ENCODE data around the gene NBDY.

Gene NBDY

GRCh38 chrX:56792270-56793111 lies 63.4 kb downstream of the NBDY start:
- no peaks in the 10 kb centered on the region for H3K9me3 ChIP-seq (ENCODE audit: control insufficient read depth, low read length)
- H3K4me3 ChIP-seq (ENCODE audit: low read length), result no peak overlapping the region
- H3K4me1 ChIP-seq (ENCODE audit: control insufficient read depth, insufficient read depth, low read length), result no peaks in the 10 kb centered on the region
- no peak overlapping the region for H3K9ac ChIP-seq (ENCODE audit: low read length)
- H3K36me3 ChIP-seq (ENCODE audit: control insufficient read depth, insufficient read depth, low read length), result no peaks in the 10 kb centered on the region
- no peaks in the 10 kb centered on the region for H3K27me3 ChIP-seq (ENCODE audit: control insufficient read depth, insufficient read depth, low read length)

- no peaks in the 10 kb centered on the region for H3K9me3 ChIP-seq (ENCODE audit: control insufficient read depth, low read length)
- H3K27me3 ChIP-seq (ENCODE audit: control insufficient read depth, insufficient read depth, low read length), result no peaks in the 10 kb centered on the region
- H3K36me3 ChIP-seq (ENCODE audit: control insufficient read depth, insufficient read depth, low read length), result no peaks in the 10 kb centered on the region
- H3K9ac ChIP-seq (ENCODE audit: low read length), result no peak overlapping the region
- H3K4me3 ChIP-seq (ENCODE audit: low read length), result no peak overlapping the region
- no peaks in the 10 kb centered on the region for H3K4me1 ChIP-seq (ENCODE audit: control insufficient read depth, insufficient read depth, low read length)
These were observed 64.0 kb downstream of the NBDY start for GRCh38 chrX:56793112-56793430.

- no peak overlapping the region for H3K4me3 ChIP-seq (ENCODE audit: low read length)
These were observed 64.7 kb downstream of the NBDY start for GRCh38 chrX:56793521-56794320.

GRCh38 chrX:56794404-56795230 lies 65.6 kb downstream of the NBDY start:
- Histone ChIP-seq H3K9me3 (ENCODE audit: control insufficient read depth, low read length) (no peaks in the 10 kb centered on the region), H3K27me3 (ENCODE audit: control insufficient read depth, insufficient read depth, low read length) (no peaks in the 10 kb centered on the region), H3K36me3 (ENCODE audit: control insufficient read depth, insufficient read depth, low read length) (no peaks in the 10 kb centered on the region), H3K9ac (ENCODE audit: low read length) (no peak overlapping the region), H3K4me3 (ENCODE audit: low read length) (no peak overlapping the region), H3K4me1 (ENCODE audit: control insufficient read depth, insufficient read depth, low read length) (no peaks in the 10 kb centered on the region)

More at GRCh38 chrX:56793521-56794320, 64.7 kb downstream of the NBDY start:
- Histone ChIP-seq H3K27me3 (ENCODE audit: control insufficient read depth, insufficient read depth, low read length) (no peaks in the 10 kb centered on the region), H3K4me1 (ENCODE audit: control insufficient read depth, insufficient read depth, low read length) (no peaks in the 10 kb centered on the region), H3K9ac (ENCODE audit: low read length) (no peak overlapping the region), H3K9me3 (ENCODE audit: control insufficient read depth, low read length) (no peaks in the 10 kb centered on the region), H3K36me3 (ENCODE audit: control insufficient read depth, insufficient read depth, low read length) (no peaks in the 10 kb centered on the region)

- Histone ChIP-seq H3K9ac (ENCODE audit: low read length) (no peak overlapping the region), H3K36me3 (ENCODE audit: control insufficient read depth, insufficient read depth, low read length) (no peaks in the 10 kb centered on the region), H3K9me3 (ENCODE audit: control insufficient read depth, low read length) (no peaks in the 10 kb centered on the region), H3K4me3 (ENCODE audit: low read length) (no peak overlapping the region), H3K27me3 (ENCODE audit: control insufficient read depth, insufficient read depth, low read length) (no peaks in the 10 kb centered on the region), H3K4me1 (ENCODE audit: control insufficient read depth, insufficient read depth, low read length) (no peaks in the 10 kb centered on the region)
These were observed 66.3 kb downstream of the NBDY start for GRCh38 chrX:56795309-56795868.

- no peaks in the 10 kb centered on the region for H3K9me3 ChIP-seq (ENCODE audit: control insufficient read depth, low read length)
- H3K4me1 ChIP-seq (ENCODE audit: control insufficient read depth, insufficient read depth, low read length), result no peaks in the 10 kb centered on the region
- no peak overlapping the region for H3K4me3 ChIP-seq (ENCODE audit: low read length)
- H3K9ac ChIP-seq (ENCODE audit: low read length), result no peak overlapping the region
- no peaks in the 10 kb centered on the region for H3K36me3 ChIP-seq (ENCODE audit: control insufficient read depth, insufficient read depth, low read length)
- no peaks in the 10 kb centered on the region for H3K27me3 ChIP-seq (ENCODE audit: control insufficient read depth, insufficient read depth, low read length)
These were observed 67.8 kb downstream of the NBDY start for GRCh38 chrX:56796641-56797395.

- Histone ChIP-seq H3K27me3 (ENCODE audit: control insufficient read depth, insufficient read depth, low read length) (no peaks in the 10 kb centered on the region), H3K9ac (ENCODE audit: low read length) (no peak overlapping the region), H3K36me3 (ENCODE audit: control insufficient read depth, insufficient read depth, low read length) (no peaks in the 10 kb centered on the region), H3K4me1 (ENCODE audit: control insufficient read depth, insufficient read depth, low read length) (no peaks in the 10 kb centered on the region), H3K9me3 (ENCODE audit: control insufficient read depth, low read length) (no peaks in the 10 kb centered on the region), H3K4me3 (ENCODE audit: low read length) (no peak overlapping the region)
These were observed 68.7 kb downstream of the NBDY start for GRCh38 chrX:56797574-56798338.

- Histone ChIP-seq H3K36me3 (ENCODE audit: control insufficient read depth, insufficient read depth, low read length) (no peaks in the 10 kb centered on the region), H3K9me3 (ENCODE audit: control insufficient read depth, low read length) (no peaks in the 10 kb centered on the region), H3K27me3 (ENCODE audit: control insufficient read depth, insufficient read depth, low read length) (no peaks in the 10 kb centered on the region), H3K9ac (ENCODE audit: low read length) (no peak overlapping the region), H3K4me1 (ENCODE audit: control insufficient read depth, insufficient read depth, low read length) (no peaks in the 10 kb centered on the region), H3K4me3 (ENCODE audit: low read length) (no peak overlapping the region)
These were observed 69.3 kb downstream of the NBDY start for GRCh38 chrX:56798339-56798711.

- no peaks in the 10 kb centered on the region for H3K36me3 ChIP-seq (ENCODE audit: control insufficient read depth, insufficient read depth, low read length)
- H3K4me3 ChIP-seq (ENCODE audit: low read length), result no peak overlapping the region
- no peak overlapping the region for H3K9ac ChIP-seq (ENCODE audit: low read length)
- H3K4me1 ChIP-seq (ENCODE audit: control insufficient read depth, insufficient read depth, low read length), result no peaks in the 10 kb centered on the region
- H3K9me3 ChIP-seq (ENCODE audit: control insufficient read depth, low read length), result no peaks in the 10 kb centered on the region
- H3K27me3 ChIP-seq (ENCODE audit: control insufficient read depth, insufficient read depth, low read length), result no peaks in the 10 kb centered on the region
These were observed 70.1 kb downstream of the NBDY start for GRCh38 chrX:56798866-56799758.

- Histone ChIP-seq H3K27me3 (ENCODE audit: control insufficient read depth, insufficient read depth, low read length) (no peaks in the 10 kb centered on the region), H3K4me1 (ENCODE audit: control insufficient read depth, insufficient read depth, low read length) (no peaks in the 10 kb centered on the region), H3K9ac (ENCODE audit: low read length) (no peak overlapping the region)
These were observed 71.3 kb downstream of the NBDY start for GRCh38 chrX:56800307-56800706.

More at GRCh38 chrX:56800307-56800706, 71.3 kb downstream of the NBDY start:
- H3K9me3 ChIP-seq (ENCODE audit: control insufficient read depth, low read length), result no peaks in the 10 kb centered on the region
- no peak overlapping the region for H3K4me3 ChIP-seq (ENCODE audit: low read length)
- H3K36me3 ChIP-seq (ENCODE audit: control insufficient read depth, insufficient read depth, low read length), result no peaks in the 10 kb centered on the region

Measured in mucosa of stomach (tissue), 1 donor.